Caco-2 (cell line): ENCODE data around the gene PLEKHG5. TPM values are rescaled to one million over a fixed set of nuclear protein-coding genes. Genes with fewer than 3 reads are reported as not detected.

Experiments used
- BruUV-seq: library from RNA; stranded (reverse); fragments of 400-500 nt; replicated peaks from 2 replicates; lab custom pipeline; 2021; lab: Mats Ljungman, UMichigan
- CTCF ChIA-PET: fragments of 300-600 bp; sonication (Branson Sonifier 250); formaldehyde crosslinking; loops from one replicate; lab custom pipeline; 2022; ENCODE audit warnings: antibody characterized with exemption; lab: Charles Lee
- POLR2A ChIA-PET: fragments of 300-600 bp; sonication (Branson Sonifier 250); formaldehyde crosslinking; loops from one replicate; lab custom pipeline; 2022; ENCODE audit warnings: antibody characterized with exemption; lab: Charles Lee
- DNase-seq, 2 experiments: peaks; one replicate each; pipeline versions ENCODE4 v3.0.0 to v3.0.0-alpha.2; 2020 to 2022
- H3K27me3 ChIP-seq: replicated peaks from 2 replicates; pipeline ENCODE4 v1.6.0; 2011; ENCODE audit warnings: low read length; ENCODE audit not compliant: control insufficient read depth, insufficient read depth
- H3K36me3 ChIP-seq: 2 replicates; pipeline ENCODE4 v1.5.1; 2011; ENCODE audit warnings: low read length; ENCODE audit not compliant: control insufficient read depth, insufficient read depth
- H3K4me1 ChIP-seq: fragments of 250-450 bp; sonication (Bioruptor Pico); 2 replicates; pipeline ENCODE4 v1.5.1; 2020; ENCODE audit warnings: mild to moderate bottlenecking
- H3K4me3 ChIP-seq: 2 replicates; pipeline ENCODE4 v1.5.1; 2011; ENCODE audit warnings: low read depth, mild to moderate bottlenecking, control low read depth, low read length
- H3K9me3 ChIP-seq: fragments of 250-450 bp; sonication (Bioruptor Pico); 2 replicates; pipeline ENCODE4 v1.5.1; 2020; ENCODE audit warnings: mild to moderate bottlenecking, moderate library complexity
- H3K27ac Mint-ChIP-seq: one replicate; pipeline ENCODE4 v1.8.0; 2022; ENCODE audit warnings: mixed read lengths; ENCODE audit not compliant: unreplicated experiment
- H3K27me3 Mint-ChIP-seq: one replicate; pipeline ENCODE4 v1.8.0; 2022; ENCODE audit warnings: mixed read lengths; ENCODE audit not compliant: insufficient read depth, unreplicated experiment
- H3K36me3 Mint-ChIP-seq: one replicate; pipeline ENCODE4 v1.8.0; 2022; ENCODE audit warnings: mild to moderate bottlenecking, mixed read lengths; ENCODE audit not compliant: insufficient read depth, unreplicated experiment
- H3K4me1 Mint-ChIP-seq: one replicate; pipeline ENCODE4 v1.8.0; 2022; ENCODE audit warnings: low read depth, mixed read lengths; ENCODE audit not compliant: unreplicated experiment
- H3K4me3 Mint-ChIP-seq: one replicate; pipeline ENCODE4 v1.8.0; 2022; ENCODE audit warnings: mild to moderate bottlenecking, moderate library complexity, mixed read lengths; ENCODE audit not compliant: unreplicated experiment
- H3K9me3 Mint-ChIP-seq: one replicate; pipeline ENCODE4 v1.8.0; 2022; ENCODE audit warnings: mixed read lengths; ENCODE audit not compliant: unreplicated experiment
- CTCF ChIP-seq, 2 experiments: fragments of 200-600 bp in 1 of 2; IDR thresholded peaks; 1 replicate in 1 of 2; 2 replicates in 1 of 2; pipeline versions ENCODE4 v1.5.1 to v1.8.0; 2011 to 2022; ENCODE audit warnings: antibody characterized with exemption in 1 of 2, control low read depth in 1 of 2, inconsistent platforms in 1 of 2, low read depth in 1 of 2, low read length in 1 of 2, mild to moderate bottlenecking in 1 of 2, moderate library complexity in 1 of 2; ENCODE audit not compliant: insufficient read depth in 1 of 2, severe bottlenecking in 1 of 2, unreplicated experiment in 1 of 2
- intact Hi-C: fragments of 100-400 bp; cut with micrococcal nuclease; formaldehyde crosslinking; loops from one replicate; pipeline ENCODE4 v1.10.0; 2022; ENCODE audit not compliant: unreplicated experiment
- total RNA-seq: library from RNA; stranded (reverse); gene quantifications from 2 replicates; pipeline ENCODE4 v1.2.3, GENCODE V29; 2022

PLEKHG5 gene
- total RNA-seq, 1 experiment from 2014 or later, result 12.2 TPM

GRCh38 chr1:6461538-6462411, 29.7 kb downstream of the PLEKHG5 start:
- intact Hi-C loops, result no loop called here
- CTCF ChIA-PET, result no interaction called here

GRCh38 chr1:6461051-6461530, 30.4 kb downstream of the PLEKHG5 start:
- CTCF ChIA-PET, result no interaction called here
- BruUV-seq, result no TSS peak
- no peak overlapping the region for H3K4me3 ChIP-seq
- Mint-ChIP-seq H3K4me3 (no peak overlapping the region), H3K4me1 (no peaks in the 10 kb centered on the region), H3K9me3 (no peaks in the 10 kb centered on the region), H3K27me3 (no peaks in the 10 kb centered on the region), H3K27ac (no peak overlapping the region), H3K36me3 (peaks cover 12% of the 10 kb centered on the region)
- POLR2A ChIA-PET, result no interaction called here
- intact Hi-C loops, result no loop called here
- H3K27me3 ChIP-seq, result no peaks in the 10 kb centered on the region
- no peak for DNase-seq
- no peaks in the 10 kb centered on the region for H3K4me1 ChIP-seq
- no peak for TF ChIP-seq CTCF (IDR thresholded peaks at IDR 0.05; ENCODE audit: insufficient read depth in 1 of 2, low read depth in 1 of 2, low read length in 1 of 2, severe bottlenecking in 1 of 2, unreplicated experiment in 1 of 2)
- no peaks in the 10 kb centered on the region for H3K9me3 ChIP-seq
- peaks cover 1% of the 10 kb centered on the region; the same call in 1 of the 2 replicates for H3K36me3 ChIP-seq

More at GRCh38 chr1:6461538-6462411, 29.7 kb downstream of the PLEKHG5 start:
- POLR2A ChIA-PET, result no interaction called here
- DNase-seq, result no peak
- H3K4me1 Mint-ChIP-seq, result no peaks in the 10 kb centered on the region
- no peak for TF ChIP-seq CTCF (IDR thresholded peaks at IDR 0.05; ENCODE audit: insufficient read depth in 1 of 2, low read depth in 1 of 2, low read length in 1 of 2, severe bottlenecking in 1 of 2, unreplicated experiment in 1 of 2)
- BruUV-seq, result no TSS peak
- Histone ChIP-seq H3K9me3 (no peaks in the 10 kb centered on the region), H3K36me3 (peaks cover 1% of the 10 kb centered on the region; the same call in 1 of the 2 replicates), H3K27me3 (no peaks in the 10 kb centered on the region), H3K4me3 (no peak overlapping the region), H3K4me1 (no peaks in the 10 kb centered on the region)
- H3K36me3 Mint-ChIP-seq, result peaks cover 12% of the 10 kb centered on the region
- H3K9me3 Mint-ChIP-seq, result no peaks in the 10 kb centered on the region
- H3K27me3 Mint-ChIP-seq, result no peaks in the 10 kb centered on the region
- no peak overlapping the region for H3K27ac Mint-ChIP-seq
- no peak overlapping the region for H3K4me3 Mint-ChIP-seq

GRCh38 chr1:6460301-6461050, 31.0 kb downstream of the PLEKHG5 start:
- H3K9me3 ChIP-seq, result no peaks in the 10 kb centered on the region
- H3K4me1 Mint-ChIP-seq, result no peaks in the 10 kb centered on the region
- no peak for TF ChIP-seq CTCF (IDR thresholded peaks at IDR 0.05; ENCODE audit: insufficient read depth in 1 of 2, low read depth in 1 of 2, low read length in 1 of 2, severe bottlenecking in 1 of 2, unreplicated experiment in 1 of 2)
- no peak overlapping the region for H3K27ac Mint-ChIP-seq
- no peak overlapping the region for H3K4me3 Mint-ChIP-seq
- H3K36me3 Mint-ChIP-seq, result peaks cover 12% of the 10 kb centered on the region
- peaks cover 1% of the 10 kb centered on the region; the same call in 1 of the 2 replicates for H3K36me3 ChIP-seq
- no peaks in the 10 kb centered on the region for H3K27me3 Mint-ChIP-seq
- no peak overlapping the region for H3K4me3 ChIP-seq
- intact Hi-C loops, result no loop called here
- no peaks in the 10 kb centered on the region for H3K27me3 ChIP-seq
- DNase-seq, result no peak
- H3K4me1 ChIP-seq, result no peaks in the 10 kb centered on the region
- BruUV-seq, result no TSS peak
- ChIA-PET POLR2A (no interaction called here), CTCF (no interaction called here)
- H3K9me3 Mint-ChIP-seq, result no peaks in the 10 kb centered on the region
